Measurements from ENCODE around the gene EGFL7. TPM values are rescaled to one million over a fixed set of nuclear protein-coding genes. Genes with fewer than 3 reads are reported as not detected.

The EGFL7 gene
- total RNA-seq, 2 experiments from 2014 or later = 1.1 to 1.6 TPM

GRCh38 chr9:136685790-136686533 lies 23.2 kb downstream of the EGFL7 start:
- Mint-ChIP-seq H3K36me3 (ENCODE audit: low read depth) (no peaks in the 10 kb centered on the region), H3K9me3 (no peaks in the 10 kb centered on the region), H3K4me3 (peak overlapping the region; percentile 76), H3K4me1 (ENCODE audit: low read depth) (peaks cover 3% of the 10 kb centered on the region), H3K27ac (peak overlapping the region; percentile 30), H3K27me3 (no peaks in the 10 kb centered on the region)
- TF ChIP-seq CTCF (IDR thresholded peaks at IDR 0.05) = no peak
- ATAC-seq (no peak), DNase-seq (no peak)
- ChIA-PET CTCF (interaction anchor here (1.0 to 1.5 kb wide), 3 partner anchors 15 to 198 kb away, joined by 3 to 7 read pairs (median 5); no protein-coding TSS in a partner anchor), POLR2A (interaction anchor here (1.7 to 3.0 kb wide), 2 partner anchors 14 to 41 kb away, joined by 5 to 10 read pairs; no protein-coding TSS in a partner anchor)
- intact Hi-C loops (cut with micrococcal nuclease) = no loop called here

- Mint-ChIP-seq H3K27ac (no peak overlapping the region), H3K4me1 (ENCODE audit: low read depth) (peaks cover 3% of the 10 kb centered on the region), H3K4me3 (peak overlapping the region; percentile 76), H3K36me3 (ENCODE audit: low read depth) (no peaks in the 10 kb centered on the region), H3K27me3 (no peaks in the 10 kb centered on the region), H3K9me3 (no peaks in the 10 kb centered on the region)
- CTCF ChIA-PET = interaction anchor here (1.0 to 1.5 kb wide), 3 partner anchors 15 to 198 kb away, joined by 3 to 7 read pairs (median 5); no protein-coding TSS in a partner anchor
- ATAC-seq = no peak
- TF ChIP-seq CTCF (IDR thresholded peaks at IDR 0.05) = no peak
- no peak for DNase-seq
- intact Hi-C loops (cut with micrococcal nuclease) = no loop called here
- POLR2A ChIA-PET = interaction anchor here (1.7 to 3.0 kb wide), 2 partner anchors 14 to 41 kb away, joined by 5 to 10 read pairs; no protein-coding TSS in a partner anchor
Observed at GRCh38 chr9:136686534-136686793, 23.7 kb downstream of the EGFL7 start.

GRCh38 chr9:136686794-136687711 lies 24.3 kb downstream of the EGFL7 start, which contains the start of gene AGPAT2:
AGPAT2 (minus strand) TSS chr9:136687457; CDS start chr9:136687357, 100 bp downstream.
- Mint-ChIP-seq H3K36me3 (ENCODE audit: low read depth) (no peaks in the 10 kb centered on the region), H3K27ac (peak within 1 kb of the TSS; percentile 38), H3K9me3 (no peaks in the 10 kb centered on the region), H3K27me3 (no peaks in the 10 kb centered on the region), H3K4me3 (peak within 1 kb of the TSS; percentile 76), H3K4me1 (ENCODE audit: low read depth) (peaks cover 3% of the 10 kb centered on the region)
- ChIA-PET POLR2A (interaction anchor here (0.6 to 3.0 kb wide), 3 partner anchors 13 to 42 kb away, joined by 4 to 10 read pairs (median 5); no protein-coding TSS in a partner anchor), CTCF (interaction anchor here (1.0 to 1.5 kb wide), 2 partner anchors 16 to 199 kb away, joined by 5 to 7 read pairs; no protein-coding TSS in a partner anchor)
- ATAC-seq (peak; percentile 94), DNase-seq (peak; percentile 79)
- intact Hi-C loops (cut with micrococcal nuclease) = no loop called here
- no peak for TF ChIP-seq CTCF (IDR thresholded peaks at IDR 0.05)

GRCh38 chr9:136687721-136688223 lies 25.1 kb downstream of the EGFL7 start:
- ATAC-seq (no peak), DNase-seq (peak; percentile 49)
- CTCF ChIA-PET = interaction anchor here (1.9 kb wide), 1 partner anchor 16 kb away, joined by 6 read pairs; no protein-coding TSS in a partner anchor
- Mint-ChIP-seq H3K9me3 (no peaks in the 10 kb centered on the region), H3K27me3 (no peaks in the 10 kb centered on the region), H3K4me1 (ENCODE audit: low read depth) (peaks cover 3% of the 10 kb centered on the region), H3K27ac (no peak overlapping the region), H3K4me3 (peak overlapping the region; percentile 8), H3K36me3 (ENCODE audit: low read depth) (no peaks in the 10 kb centered on the region)
- no peak for TF ChIP-seq CTCF (IDR thresholded peaks at IDR 0.05)
- POLR2A ChIA-PET = interaction anchor here (0.7 to 3.0 kb wide), 4 partner anchors 12 to 145 kb away, joined by 3 to 10 read pairs (median 4); no protein-coding TSS in a partner anchor
- intact Hi-C loops (cut with micrococcal nuclease) = no loop called here
